8988T (cell line): Measurements from ENCODE around the gene AKAP8.
"Not testable (repeated sequence)": the region's sequence is repeated elsewhere in the genome, so short reads cannot be mapped to it uniquely, and the experiment has no call there.

Experiments used
- DNase-seq: peaks from one replicate; pipeline ENCODE4 v3.0.0; 2011

AKAP8 gene

GRCh38 chr19:15403151-15403531 lies 23.6 kb upstream of the AKAP8 start:
- DNase-seq, result no peak

GRCh38 chr19:15402411-15403150 lies 23.0 kb upstream of the AKAP8 start:
- DNase-seq, result no peak

GRCh38 chr19:15401397-15401710 lies 21.8 kb upstream of the AKAP8 start:
- DNase-seq, result no peak

GRCh38 chr19:15400521-15401396 lies 21.2 kb upstream of the AKAP8 start:
- DNase-seq, result no peak

- DNase-seq, result no peak
Measured at GRCh38 chr19:15399635-15400034, 20.0 kb upstream of the AKAP8 start.

GRCh38 chr19:15399234-15399515 lies 19.6 kb upstream of the AKAP8 start:
- no peak for DNase-seq

- no peak for DNase-seq
Measured at GRCh38 chr19:15398501-15399233, 19.1 kb upstream of the AKAP8 start.

- no peak for DNase-seq
Measured at GRCh38 chr19:15397782-15398181, 18.2 kb upstream of the AKAP8 start.

GRCh38 chr19:15397236-15397635 lies 17.6 kb upstream of the AKAP8 start:
- DNase-seq, result no peak

GRCh38 chr19:15396436-15396835 lies 16.8 kb upstream of the AKAP8 start:
- DNase-seq, result no peak

- DNase-seq, result not testable (repeated sequence)
Measured at GRCh38 chr19:15395251-15395650, 15.7 kb upstream of the AKAP8 start.

GRCh38 chr19:15394426-15394825 lies 14.8 kb upstream of the AKAP8 start:
- DNase-seq, result no peak

- DNase-seq, result no peak
Measured at GRCh38 chr19:15393963-15394362, 14.4 kb upstream of the AKAP8 start.

GRCh38 chr19:15390814-15391213 lies 11.2 kb upstream of the AKAP8 start:
- DNase-seq, result no peak

GRCh38 chr19:15381864-15382263 lies 2.3 kb upstream of the AKAP8 start:
- DNase-seq, result no peak

GRCh38 chr19:15381429-15381828 lies 1.8 kb upstream of the AKAP8 start:
- DNase-seq, result no peak

GRCh38 chr19:15379999-15380647 lies 536 bp upstream of the AKAP8 start:
- no peak for DNase-seq

- no peak for DNase-seq
Measured at GRCh38 chr19:15378534-15379082, 979 bp downstream of the AKAP8 start.

GRCh38 chr19:15374796-15375440 lies 4.7 kb downstream of the AKAP8 start:
- DNase-seq, result no peak

- DNase-seq, result no peak
Measured at GRCh38 chr19:15374105-15374651, 5.4 kb downstream of the AKAP8 start.

GRCh38 chr19:15373644-15374043 lies 5.9 kb downstream of the AKAP8 start:
- DNase-seq, result no peak

- no peak for DNase-seq
Measured at GRCh38 chr19:15372891-15373301, 6.7 kb downstream of the AKAP8 start.
